Measurements from ENCODE around the gene ELK4.

ELK4 gene

DNA sequence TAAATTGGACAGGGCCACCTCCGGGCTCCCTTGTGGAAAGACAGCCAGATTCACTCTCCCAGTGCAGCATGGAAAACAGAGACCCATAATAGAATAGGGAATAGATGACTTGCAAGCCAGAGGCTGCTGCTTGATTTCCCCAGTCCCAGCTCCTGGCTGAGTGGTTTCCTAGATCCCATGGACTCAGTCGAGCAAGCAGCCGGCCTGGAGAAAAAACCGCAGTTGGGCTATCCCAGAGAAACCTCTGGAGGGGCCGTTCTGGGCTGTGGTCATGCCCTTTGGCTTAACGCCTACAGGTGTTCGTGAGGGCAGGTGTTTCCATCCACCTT, 61.7 kb downstream of the ELK4 start:
- in situ Hi-C loops (cut with HindIII; ENCODE audit: low sequenced_read_pairs) = loop anchor here (5.0 kb wide), 1 partner anchor 48 kb away; no protein-coding TSS in a partner anchor

DNA sequence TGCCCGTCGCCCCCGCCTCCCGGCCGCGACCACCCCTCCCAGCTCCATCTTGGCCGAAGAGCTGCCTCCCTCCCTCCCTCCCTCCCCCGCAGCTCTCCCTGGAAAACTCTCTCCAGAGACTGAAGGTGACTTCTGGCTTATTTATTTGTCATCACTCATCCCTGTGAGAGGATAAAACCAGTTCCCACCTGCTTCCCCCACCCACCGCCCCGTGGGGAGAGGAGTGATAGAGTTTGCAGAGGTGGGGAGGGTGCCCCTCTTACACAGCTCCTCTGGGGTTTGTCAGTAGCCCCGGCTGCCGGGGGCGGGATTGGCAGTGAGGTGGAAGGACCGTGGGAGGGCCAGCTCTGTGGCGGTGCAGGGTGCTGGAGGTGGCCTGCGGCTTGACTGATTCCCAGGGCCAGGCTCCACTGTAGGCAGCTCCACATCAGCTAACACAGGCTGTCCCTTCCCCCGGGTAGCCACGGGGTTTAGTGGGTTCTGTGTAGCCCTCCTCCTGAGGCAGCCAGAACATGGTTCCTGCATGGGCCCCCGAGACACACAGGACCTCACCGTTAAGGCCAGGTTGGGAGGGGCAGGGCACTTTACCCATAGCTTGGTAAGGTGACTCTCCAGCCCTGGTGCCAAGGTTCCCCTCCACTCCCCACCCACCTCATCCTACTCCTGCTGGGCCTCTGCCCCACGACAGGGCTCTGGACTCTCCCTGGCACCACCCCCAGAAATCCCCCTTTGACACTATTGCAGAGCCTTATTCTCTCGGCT, 62.2 kb downstream of the ELK4 start:
- in situ Hi-C loops (cut with HindIII; ENCODE audit: low sequenced_read_pairs) = loop anchor here (5.0 kb wide), 1 partner anchor 47 kb away; no protein-coding TSS in a partner anchor

DNA sequence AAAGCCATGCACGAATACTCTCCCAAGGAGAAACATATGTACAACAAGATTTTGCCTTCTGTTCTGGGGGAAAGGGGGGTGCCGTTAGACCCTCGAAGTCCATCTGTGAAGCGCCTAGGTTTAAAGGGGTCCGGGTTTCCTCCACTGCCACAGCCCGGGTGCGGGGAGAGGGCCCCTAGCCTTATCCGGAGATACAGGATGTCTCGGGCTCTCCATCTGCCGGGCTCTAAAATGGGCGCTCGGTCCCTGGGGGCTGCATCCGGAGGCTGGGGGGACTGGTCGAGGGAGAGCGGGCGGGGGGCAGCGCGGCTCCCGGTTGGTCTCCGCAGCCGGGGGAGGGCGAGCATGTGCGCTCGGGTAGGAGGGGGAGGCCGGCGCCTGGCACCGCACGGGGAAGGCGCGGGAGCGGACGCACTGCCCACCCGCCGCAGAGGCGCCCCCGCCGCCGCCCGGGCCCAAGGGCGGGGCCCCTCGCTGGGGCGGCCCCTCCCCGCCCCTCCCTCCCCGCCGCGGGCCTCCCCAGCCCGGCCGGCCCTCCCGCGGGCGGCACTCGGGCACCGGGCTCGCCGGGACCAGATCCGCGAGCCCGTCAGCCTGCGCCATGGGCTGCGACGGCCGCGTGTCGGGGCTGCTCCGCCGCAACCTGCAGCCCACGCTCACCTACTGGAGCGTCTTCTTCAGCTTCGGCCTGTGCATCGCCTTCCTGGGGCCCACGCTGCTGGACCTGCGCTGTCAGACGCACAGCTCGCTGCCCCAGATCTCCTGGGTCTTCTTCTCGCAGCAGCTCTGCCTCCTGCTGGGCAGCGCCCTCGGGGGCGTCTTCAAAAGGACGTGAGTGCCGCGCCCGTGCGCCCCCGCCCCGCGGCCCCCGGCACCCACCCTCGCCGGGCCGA, 63.1 kb downstream of the ELK4 start:
- in situ Hi-C loops (cut with HindIII; ENCODE audit: low sequenced_read_pairs) = no loop called here

DNA sequence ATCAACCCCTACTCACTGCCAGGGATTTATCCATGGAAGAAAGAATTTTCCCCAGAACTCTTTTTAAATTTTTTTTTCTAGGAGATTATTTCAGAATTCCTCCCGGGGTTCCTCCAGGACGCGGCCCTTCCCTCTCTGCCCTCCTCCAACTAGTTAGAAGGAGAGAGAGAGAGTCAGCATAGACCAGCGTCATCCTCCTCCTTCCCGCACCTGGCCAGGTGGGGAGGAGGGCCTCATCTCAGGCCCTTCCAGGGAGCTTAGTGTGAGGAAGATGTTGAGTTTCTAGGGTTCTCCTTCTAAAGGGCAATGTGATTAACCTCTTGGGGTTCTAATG, 63.7 kb downstream of the ELK4 start:
- in situ Hi-C loops (cut with HindIII; ENCODE audit: low sequenced_read_pairs) = no loop called here

DNA sequence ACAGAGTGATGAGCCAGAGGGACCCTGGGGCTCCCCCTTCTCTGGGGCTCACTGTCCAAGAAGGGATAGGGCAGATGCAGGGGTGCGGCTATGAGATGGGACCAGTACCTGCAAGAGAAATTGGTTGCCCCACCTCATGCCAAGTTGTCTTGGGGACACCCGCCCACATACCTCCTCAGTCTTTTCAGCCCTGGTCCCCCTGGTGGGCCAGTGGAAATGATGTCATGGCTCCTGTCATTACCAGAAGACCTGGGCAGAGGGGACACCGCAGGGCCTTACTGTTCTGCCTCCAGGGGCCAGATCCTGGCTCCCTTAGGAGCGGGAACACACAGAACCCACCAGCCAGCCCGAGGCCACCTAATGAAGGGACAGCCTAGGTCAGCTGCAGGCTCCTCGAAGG, 64.1 kb downstream of the ELK4 start:
- in situ Hi-C loops (cut with HindIII; ENCODE audit: low sequenced_read_pairs) = no loop called here

DNA sequence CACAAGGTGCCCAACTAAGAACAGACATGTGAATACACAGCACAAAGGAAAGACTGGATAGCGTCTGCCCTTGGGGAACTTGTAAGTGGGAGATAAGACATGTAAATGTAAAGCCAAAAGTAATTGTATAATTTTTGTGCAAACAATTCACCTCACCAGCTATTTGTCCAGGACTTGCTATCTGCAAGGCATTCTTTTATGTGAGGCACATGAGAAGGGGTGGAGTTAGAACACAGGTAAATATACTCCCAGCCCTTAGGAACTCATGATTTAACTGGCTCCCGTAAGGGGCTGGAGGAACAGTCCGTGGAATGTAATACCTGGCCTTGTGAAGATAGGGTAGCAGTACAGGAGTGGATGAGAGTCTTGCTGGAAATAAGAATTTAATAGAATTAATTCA, 66.0 kb downstream of the ELK4 start:
- in situ Hi-C loops (cut with HindIII; ENCODE audit: low sequenced_read_pairs) = no loop called here

DNA sequence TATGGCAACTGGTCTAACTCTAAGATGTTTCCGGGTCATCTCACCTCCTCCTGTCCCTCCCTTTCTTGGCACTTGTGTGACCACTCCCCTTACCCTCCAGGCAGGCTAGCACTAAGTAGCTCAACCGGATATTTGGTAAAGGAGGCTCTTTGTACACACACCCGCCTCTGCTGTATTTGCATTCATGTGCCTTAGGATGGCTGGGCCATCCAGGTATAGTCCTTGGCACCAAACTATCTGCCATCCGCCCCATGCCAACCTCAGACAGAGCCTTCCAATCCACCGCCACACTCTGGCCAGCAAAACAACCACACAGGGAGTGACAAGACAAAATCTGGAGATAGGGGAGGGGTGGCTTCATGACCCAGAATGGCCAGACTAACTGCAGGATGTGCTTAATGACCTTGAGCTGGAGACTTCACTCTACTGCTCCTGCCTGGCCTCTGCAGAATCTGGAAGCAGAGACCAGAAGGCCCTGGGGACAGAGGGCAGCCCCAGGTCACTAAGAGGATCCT, 67.8 kb downstream of the ELK4 start:
- in situ Hi-C loops (cut with HindIII; ENCODE audit: low sequenced_read_pairs) = no loop called here

DNA sequence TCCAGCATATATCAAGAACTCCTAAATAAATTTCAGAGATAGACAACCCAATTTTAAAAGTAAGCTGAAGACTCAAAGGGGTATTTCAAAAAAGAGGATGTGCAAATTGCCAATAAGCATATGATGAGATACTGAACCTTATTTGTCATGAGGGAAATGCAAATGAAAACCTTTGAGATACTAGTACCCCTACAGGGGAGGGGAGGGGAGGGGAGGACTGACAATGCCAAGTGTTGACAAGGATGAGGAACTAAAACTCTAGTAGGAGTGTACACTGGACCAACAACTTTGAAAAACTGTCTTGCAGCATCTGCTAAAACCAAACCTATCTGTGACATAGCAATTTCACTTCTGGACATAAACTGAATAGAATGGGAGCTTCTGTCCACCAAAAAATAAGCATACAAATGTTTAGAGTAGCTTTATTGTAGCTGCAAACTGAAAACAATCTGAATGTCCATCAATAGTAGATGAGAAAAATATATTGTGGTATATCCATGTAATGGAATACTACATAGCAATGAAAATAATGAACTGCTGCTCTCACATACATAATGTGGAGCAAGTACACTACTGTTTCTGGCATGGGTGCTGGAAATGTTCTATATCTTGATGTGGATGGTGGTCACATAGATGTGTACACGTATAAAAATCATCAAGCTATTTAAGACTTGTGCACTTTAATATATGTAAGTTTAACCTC, 70.2 kb downstream of the ELK4 start:
- in situ Hi-C loops (cut with HindIII; ENCODE audit: low sequenced_read_pairs) = no loop called here
